ENCODE measurements around the gene CCDC27. TPM values are rescaled to one million over a fixed set of nuclear protein-coding genes. Genes with fewer than 3 reads are reported as not detected.
A peak's percentile ranks its signal among the peaks of the same experiment; 100 is the strongest.

CCDC27 gene
- total RNA-seq, 1 experiment from 2014 or later, result 0.13 TPM

DNA sequence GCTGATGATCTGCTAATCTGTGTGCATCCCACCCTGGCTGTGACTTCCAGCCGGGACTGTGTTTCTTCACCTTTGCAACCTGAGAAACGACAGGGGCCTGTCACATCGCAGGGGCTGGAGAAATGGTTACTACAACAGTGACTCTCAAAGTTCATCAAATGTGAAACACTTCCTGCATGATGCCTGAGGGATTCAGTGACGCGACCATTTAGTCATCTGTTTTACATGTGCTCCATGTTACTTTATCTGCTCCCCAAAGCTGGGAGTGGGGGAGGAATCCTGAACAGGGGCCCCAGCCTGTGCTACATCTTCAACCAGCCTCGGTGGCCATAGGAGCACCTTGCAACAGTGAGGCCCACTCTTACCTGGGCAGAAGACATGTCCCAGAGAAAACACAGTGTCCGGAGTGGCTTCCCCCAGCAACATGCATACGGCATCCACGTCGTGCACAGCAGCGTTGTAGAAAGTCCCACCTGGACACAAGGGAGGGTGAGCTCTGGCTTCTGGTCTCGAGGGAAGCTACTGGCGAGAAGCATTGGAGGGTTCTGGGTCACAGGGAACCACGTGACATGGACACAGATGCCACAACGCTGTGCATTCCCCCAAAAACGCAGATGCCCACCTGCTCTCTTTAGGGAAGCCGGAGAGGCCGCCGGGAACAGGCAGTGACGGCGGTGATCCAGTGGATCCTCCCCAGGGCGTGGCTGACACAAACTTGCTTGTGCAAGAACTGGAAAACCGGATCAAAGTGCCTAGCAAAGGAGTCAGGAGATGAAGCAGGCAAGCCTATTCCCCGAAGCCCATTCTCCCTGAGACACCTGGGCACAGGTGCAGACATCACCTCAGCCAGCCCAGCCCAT, 9.6 kb upstream of the CCDC27 start:
- ATAC-seq (no peak), DNase-seq (ENCODE audit: low spot score) (no peak)
- ChIA-PET POLR2A (no interaction called here), CTCF (interaction anchor here (4.8 kb wide), 1 partner anchor 18 kb away, joined by 22 read pairs; no protein-coding TSS in a partner anchor)
- Mint-ChIP-seq H3K36me3 (peaks cover 31% of the 10 kb centered on the region), H3K9me3 (no peaks in the 10 kb centered on the region), H3K27me3 (ENCODE audit: low read depth) (no peaks in the 10 kb centered on the region), H3K4me3 (no peak overlapping the region), H3K4me1 (peaks cover 30% of the 10 kb centered on the region), H3K27ac (peak overlapping the region; percentile 37; the same call in 1 of the 2 replicates)
- TF ChIP-seq RORB (CRISPR knock-in tag; IDR thresholded peaks at IDR 0.05) (no peak), TCF7 (CRISPR knock-in tag; IDR thresholded peaks at IDR 0.05; ENCODE audit: low read depth) (no peak), CREM (CRISPR knock-in tag; IDR thresholded peaks at IDR 0.05) (no peak), FOXK1 (CRISPR knock-in tag; IDR thresholded peaks at IDR 0.05) (no peak), ZNF232 (CRISPR knock-in tag; IDR thresholded peaks at IDR 0.05) (no peak), ZNF416 (CRISPR knock-in tag; IDR thresholded peaks at IDR 0.05) (no peak), ESRRA (CRISPR knock-in tag; IDR thresholded peaks at IDR 0.05; ENCODE audit: borderline replicate concordance) (no peak)
- TF ChIP-seq, protein P1, sequence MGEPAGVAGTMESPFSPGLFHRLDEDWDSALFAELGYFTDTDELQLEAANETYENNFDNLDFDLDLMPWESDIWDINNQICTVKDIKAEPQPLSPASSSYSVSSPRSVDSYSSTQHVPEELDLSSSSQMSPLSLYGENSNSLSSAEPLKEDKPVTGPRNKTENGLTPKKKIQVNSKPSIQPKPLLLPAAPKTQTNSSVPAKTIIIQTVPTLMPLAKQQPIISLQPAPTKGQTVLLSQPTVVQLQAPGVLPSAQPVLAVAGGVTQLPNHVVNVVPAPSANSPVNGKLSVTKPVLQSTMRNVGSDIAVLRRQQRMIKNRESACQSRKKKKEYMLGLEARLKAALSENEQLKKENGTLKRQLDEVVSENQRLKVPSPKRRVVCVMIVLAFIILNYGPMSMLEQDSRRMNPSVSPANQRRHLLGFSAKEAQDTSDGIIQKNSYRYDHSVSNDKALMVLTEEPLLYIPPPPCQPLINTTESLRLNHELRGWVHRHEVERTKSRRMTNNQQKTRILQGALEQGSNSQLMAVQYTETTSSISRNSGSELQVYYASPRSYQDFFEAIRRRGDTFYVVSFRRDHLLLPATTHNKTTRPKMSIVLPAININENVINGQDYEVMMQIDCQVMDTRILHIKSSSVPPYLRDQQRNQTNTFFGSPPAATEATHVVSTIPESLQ (CRISPR knock-in tag; IDR thresholded peaks at IDR 0.05), result no peak
- TF ChIP-seq, protein P2, sequence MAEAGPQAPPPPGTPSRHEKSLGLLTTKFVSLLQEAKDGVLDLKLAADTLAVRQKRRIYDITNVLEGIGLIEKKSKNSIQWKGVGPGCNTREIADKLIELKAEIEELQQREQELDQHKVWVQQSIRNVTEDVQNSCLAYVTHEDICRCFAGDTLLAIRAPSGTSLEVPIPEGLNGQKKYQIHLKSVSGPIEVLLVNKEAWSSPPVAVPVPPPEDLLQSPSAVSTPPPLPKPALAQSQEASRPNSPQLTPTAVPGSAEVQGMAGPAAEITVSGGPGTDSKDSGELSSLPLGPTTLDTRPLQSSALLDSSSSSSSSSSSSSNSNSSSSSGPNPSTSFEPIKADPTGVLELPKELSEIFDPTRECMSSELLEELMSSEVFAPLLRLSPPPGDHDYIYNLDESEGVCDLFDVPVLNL (CRISPR knock-in tag; IDR thresholded peaks at IDR 0.05; ENCODE audit: borderline replicate concordance, low read depth), result no peak

DNA sequence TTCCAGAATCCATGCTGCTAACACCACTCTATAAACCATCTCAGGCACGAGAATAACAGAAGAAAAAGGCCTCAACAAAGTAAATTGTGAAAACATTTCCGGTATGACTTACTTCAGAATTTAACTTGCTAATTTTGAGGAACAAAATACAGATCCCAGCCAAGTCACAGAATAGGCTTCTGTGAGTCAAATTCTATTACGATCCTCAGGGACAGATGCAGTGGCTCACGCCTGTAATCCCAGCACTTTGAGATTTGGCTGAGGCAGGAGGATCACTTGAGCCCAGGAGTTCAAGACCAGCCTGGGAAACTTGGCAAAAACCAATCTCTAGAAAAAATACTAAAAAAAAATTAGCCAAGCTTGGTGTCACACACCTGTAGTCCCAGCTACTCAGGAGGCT, 8.8 kb upstream of the CCDC27 start:
- H3K27ac Mint-ChIP-seq, result peak overlapping the region; percentile 37; the same call in 1 of the 2 replicates

More for the DNA sequence above, 8.8 kb upstream of the CCDC27 start:
- TF ChIP-seq, protein P3, sequence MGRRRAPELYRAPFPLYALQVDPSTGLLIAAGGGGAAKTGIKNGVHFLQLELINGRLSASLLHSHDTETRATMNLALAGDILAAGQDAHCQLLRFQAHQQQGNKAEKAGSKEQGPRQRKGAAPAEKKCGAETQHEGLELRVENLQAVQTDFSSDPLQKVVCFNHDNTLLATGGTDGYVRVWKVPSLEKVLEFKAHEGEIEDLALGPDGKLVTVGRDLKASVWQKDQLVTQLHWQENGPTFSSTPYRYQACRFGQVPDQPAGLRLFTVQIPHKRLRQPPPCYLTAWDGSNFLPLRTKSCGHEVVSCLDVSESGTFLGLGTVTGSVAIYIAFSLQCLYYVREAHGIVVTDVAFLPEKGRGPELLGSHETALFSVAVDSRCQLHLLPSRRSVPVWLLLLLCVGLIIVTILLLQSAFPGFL (CRISPR knock-in tag; IDR thresholded peaks at IDR 0.05; ENCODE audit: borderline replicate concordance), result no peak
- TF ChIP-seq, protein P4, sequence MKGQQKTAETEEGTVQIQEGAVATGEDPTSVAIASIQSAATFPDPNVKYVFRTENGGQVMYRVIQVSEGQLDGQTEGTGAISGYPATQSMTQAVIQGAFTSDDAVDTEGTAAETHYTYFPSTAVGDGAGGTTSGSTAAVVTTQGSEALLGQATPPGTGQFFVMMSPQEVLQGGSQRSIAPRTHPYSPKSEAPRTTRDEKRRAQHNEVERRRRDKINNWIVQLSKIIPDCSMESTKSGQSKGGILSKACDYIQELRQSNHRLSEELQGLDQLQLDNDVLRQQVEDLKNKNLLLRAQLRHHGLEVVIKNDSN (CRISPR knock-in tag; IDR thresholded peaks at IDR 0.05), result no peak
- TF ChIP-seq ZNF138 (CRISPR knock-in tag; conservative IDR thresholded peaks at IDR 0.05) (no peak), FOXJ3 (CRISPR knock-in tag; IDR thresholded peaks at IDR 0.05; ENCODE audit: borderline replicate concordance) (no peak), ELF4 (CRISPR knock-in tag; IDR thresholded peaks at IDR 0.05; ENCODE audit: low read depth) (no peak), TEAD1 (CRISPR knock-in tag; IDR thresholded peaks at IDR 0.05) (no peak), ZNF317 (CRISPR knock-in tag; IDR thresholded peaks at IDR 0.05; ENCODE audit: borderline replicate concordance, low read depth) (no peak), RELA (CRISPR knock-in tag; IDR thresholded peaks at IDR 0.05; ENCODE audit: borderline replicate concordance) (no peak)
- TF ChIP-seq, protein P5, sequence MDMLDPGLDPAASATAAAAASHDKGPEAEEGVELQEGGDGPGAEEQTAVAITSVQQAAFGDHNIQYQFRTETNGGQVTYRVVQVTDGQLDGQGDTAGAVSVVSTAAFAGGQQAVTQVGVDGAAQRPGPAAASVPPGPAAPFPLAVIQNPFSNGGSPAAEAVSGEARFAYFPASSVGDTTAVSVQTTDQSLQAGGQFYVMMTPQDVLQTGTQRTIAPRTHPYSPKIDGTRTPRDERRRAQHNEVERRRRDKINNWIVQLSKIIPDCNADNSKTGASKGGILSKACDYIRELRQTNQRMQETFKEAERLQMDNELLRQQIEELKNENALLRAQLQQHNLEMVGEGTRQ (CRISPR knock-in tag; IDR thresholded peaks at IDR 0.05), result no peak
- TF ChIP-seq, protein P6, sequence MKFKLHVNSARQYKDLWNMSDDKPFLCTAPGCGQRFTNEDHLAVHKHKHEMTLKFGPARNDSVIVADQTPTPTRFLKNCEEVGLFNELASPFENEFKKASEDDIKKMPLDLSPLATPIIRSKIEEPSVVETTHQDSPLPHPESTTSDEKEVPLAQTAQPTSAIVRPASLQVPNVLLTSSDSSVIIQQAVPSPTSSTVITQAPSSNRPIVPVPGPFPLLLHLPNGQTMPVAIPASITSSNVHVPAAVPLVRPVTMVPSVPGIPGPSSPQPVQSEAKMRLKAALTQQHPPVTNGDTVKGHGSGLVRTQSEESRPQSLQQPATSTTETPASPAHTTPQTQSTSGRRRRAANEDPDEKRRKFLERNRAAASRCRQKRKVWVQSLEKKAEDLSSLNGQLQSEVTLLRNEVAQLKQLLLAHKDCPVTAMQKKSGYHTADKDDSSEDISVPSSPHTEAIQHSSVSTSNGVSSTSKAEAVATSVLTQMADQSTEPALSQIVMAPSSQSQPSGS (CRISPR knock-in tag; IDR thresholded peaks at IDR 0.05; ENCODE audit: borderline replicate concordance, low read depth), result no peak
- TF ChIP-seq, protein P7, sequence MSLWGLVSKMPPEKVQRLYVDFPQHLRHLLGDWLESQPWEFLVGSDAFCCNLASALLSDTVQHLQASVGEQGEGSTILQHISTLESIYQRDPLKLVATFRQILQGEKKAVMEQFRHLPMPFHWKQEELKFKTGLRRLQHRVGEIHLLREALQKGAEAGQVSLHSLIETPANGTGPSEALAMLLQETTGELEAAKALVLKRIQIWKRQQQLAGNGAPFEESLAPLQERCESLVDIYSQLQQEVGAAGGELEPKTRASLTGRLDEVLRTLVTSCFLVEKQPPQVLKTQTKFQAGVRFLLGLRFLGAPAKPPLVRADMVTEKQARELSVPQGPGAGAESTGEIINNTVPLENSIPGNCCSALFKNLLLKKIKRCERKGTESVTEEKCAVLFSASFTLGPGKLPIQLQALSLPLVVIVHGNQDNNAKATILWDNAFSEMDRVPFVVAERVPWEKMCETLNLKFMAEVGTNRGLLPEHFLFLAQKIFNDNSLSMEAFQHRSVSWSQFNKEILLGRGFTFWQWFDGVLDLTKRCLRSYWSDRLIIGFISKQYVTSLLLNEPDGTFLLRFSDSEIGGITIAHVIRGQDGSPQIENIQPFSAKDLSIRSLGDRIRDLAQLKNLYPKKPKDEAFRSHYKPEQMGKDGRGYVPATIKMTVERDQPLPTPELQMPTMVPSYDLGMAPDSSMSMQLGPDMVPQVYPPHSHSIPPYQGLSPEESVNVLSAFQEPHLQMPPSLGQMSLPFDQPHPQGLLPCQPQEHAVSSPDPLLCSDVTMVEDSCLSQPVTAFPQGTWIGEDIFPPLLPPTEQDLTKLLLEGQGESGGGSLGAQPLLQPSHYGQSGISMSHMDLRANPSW (CRISPR knock-in tag; conservative IDR thresholded peaks at IDR 0.05; ENCODE audit: low read depth), result no peak
- Mint-ChIP-seq H3K27me3 (ENCODE audit: low read depth) (no peaks in the 10 kb centered on the region), H3K9me3 (no peaks in the 10 kb centered on the region), H3K4me1 (peaks cover 30% of the 10 kb centered on the region), H3K36me3 (peaks cover 27% of the 10 kb centered on the region), H3K4me3 (no peak overlapping the region)
- ChIA-PET CTCF (interaction anchor here (0.7 to 4.8 kb wide), 2 partner anchors 19 to 63 kb away, joined by 3 to 22 read pairs; no protein-coding TSS in a partner anchor), POLR2A (no interaction called here)
- DNase-seq (ENCODE audit: low spot score) (no peak), ATAC-seq (no peak)
